Mucosa of rectum (tissue), 2 donors: ENCODE results near the gene KLHL33.

ENCODE experiments used
- H3K27ac ChIP-seq, 2 donors: one replicate each; pipeline ENCODE4 v1.7.0; 2013; ENCODE audit warnings: inconsistent platforms in 2 of 2, low read depth in 2 of 2, low read length in 2 of 2
- H3K27me3 ChIP-seq, 2 donors: one replicate each; pipeline ENCODE4 v1.7.0; 2013; ENCODE audit warnings: low read length in 2 of 2; ENCODE audit not compliant: control insufficient read depth in 2 of 2, insufficient read depth in 2 of 2
- H3K36me3 ChIP-seq, 2 donors: one replicate each; pipeline ENCODE4 v1.7.0; 2013; ENCODE audit warnings: low read length in 2 of 2; ENCODE audit not compliant: control insufficient read depth in 2 of 2, insufficient read depth in 2 of 2
- H3K4me1 ChIP-seq, 2 donors: one replicate each; pipeline ENCODE4 v1.7.0; 2013; ENCODE audit warnings: low read length in 2 of 2, mild to moderate bottlenecking in 1 of 2; ENCODE audit not compliant: control insufficient read depth in 2 of 2, insufficient read depth in 2 of 2
- H3K4me3 ChIP-seq, 2 donors: one replicate each; pipeline ENCODE4 v1.7.0; 2013; ENCODE audit warnings: low read length in 2 of 2
- H3K9ac ChIP-seq, 2 donors: one replicate each; pipeline ENCODE4 v1.7.0; 2013; ENCODE audit warnings: low read length in 2 of 2, low read depth in 1 of 2, mild to moderate bottlenecking in 1 of 2
- H3K9me3 ChIP-seq, 2 donors: one replicate each; pipeline ENCODE4 v1.7.0; 2013; ENCODE audit warnings: low read length in 2 of 2; ENCODE audit not compliant: control insufficient read depth in 2 of 2
- donor health status: healthy.
- donor health status: Normal muscosa, but diverticular disease.

KLHL33 gene

DNA sequence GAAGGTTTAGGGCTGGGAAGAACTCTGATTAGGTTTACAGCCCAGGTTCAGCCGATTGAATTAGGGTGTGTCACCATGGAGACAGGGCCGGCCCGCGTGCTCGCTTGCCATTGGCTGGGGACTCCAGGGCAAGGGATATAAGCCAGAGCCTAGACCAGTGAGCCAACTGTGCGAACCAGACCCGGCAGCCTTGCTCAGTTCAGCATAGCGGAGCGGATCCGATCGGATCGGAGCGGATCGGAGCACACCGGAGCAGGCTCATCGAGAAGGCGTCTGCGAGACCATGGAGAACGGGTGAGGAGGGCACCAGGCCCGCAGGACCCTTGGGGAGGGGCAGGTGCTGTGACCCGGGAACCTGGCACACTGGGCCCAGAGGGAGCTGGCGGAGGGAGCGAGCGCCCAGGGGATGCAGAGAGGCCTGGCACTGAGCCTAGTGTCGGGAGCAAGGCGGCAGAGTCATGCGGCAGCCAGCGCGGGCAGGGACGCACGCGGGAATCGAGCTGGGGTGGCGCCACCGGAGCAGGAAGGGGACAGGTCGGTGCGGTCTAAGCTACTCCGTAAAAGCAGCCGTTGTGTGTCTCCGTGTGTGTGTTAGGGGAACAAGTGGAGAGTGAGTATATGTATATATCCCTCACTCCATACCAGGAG, 33.4 kb upstream of the KLHL33 start, which contains the start of gene PNP:
Gene PNP (plus strand): TSS at position 165 of the 648 bp plus-strand sequence. CDS start 119 bp downstream, at position 284.
- Histone ChIP-seq H3K36me3 (peaks cover 18 to 20% of the 10 kb centered on the region in 2 donors), H3K9ac (peak within 1 kb of the TSS; percentile 91 to 94), H3K4me3 (peak within 1 kb of the TSS; percentile 95), H3K9me3 (no peaks in the 10 kb centered on the region), H3K27me3 (no peaks in the 10 kb centered on the region), H3K27ac (peak within 1 kb of the TSS; percentile 93 to 95), H3K4me1 (peaks cover 7 to 16% of the 10 kb centered on the region in 2 donors)

- peak overlapping the region; percentile 95 for H3K4me3 ChIP-seq
- peaks cover 7 to 16% of the 10 kb centered on the region in 2 donors for H3K4me1 ChIP-seq
- no peaks in the 10 kb centered on the region for H3K27me3 ChIP-seq
- H3K36me3 ChIP-seq, result peaks cover 12 to 15% of the 10 kb centered on the region in 2 donors
- H3K9ac ChIP-seq, result peak overlapping the region; percentile 29 to 91
- H3K27ac ChIP-seq, result peak overlapping the region; percentile 93 to 95
- H3K9me3 ChIP-seq, result no peaks in the 10 kb centered on the region
These were observed 32.8 kb upstream of the KLHL33 start for GRCh38 chr14:20468764-20469241.

- Histone ChIP-seq H3K4me1 (peaks cover 15 to 18% of the 10 kb centered on the region in 2 donors), H3K27ac (peak within 1 kb of the TSS; percentile 97 to 98), H3K9me3 (no peaks in the 10 kb centered on the region)
These were observed 25.5 kb upstream of the KLHL33 start, which contains the start of gene PIP4P1 for GRCh38 chr14:20461225-20462141. Gene PIP4P1, minus strand, starts transcription at chr14:20461434. Its CDS starts 109 bp downstream, at chr14:20461325.

GRCh38 chr14:20460458-20461224, 24.7 kb upstream of the KLHL33 start:
- Histone ChIP-seq H3K4me3 (peak overlapping the region; percentile 84 to 91), H3K36me3 (peaks cover 26 to 34% of the 10 kb centered on the region in 2 donors), H3K9ac (peak overlapping the region; percentile 76 to 94), H3K4me1 (peaks cover 22 to 26% of the 10 kb centered on the region in 2 donors), H3K9me3 (no peaks in the 10 kb centered on the region), H3K27me3 (no peaks in the 10 kb centered on the region), H3K27ac (peak overlapping the region; percentile 97 to 98)

More at GRCh38 chr14:20461225-20462141, 25.5 kb upstream of the KLHL33 start, which contains the start of gene PIP4P1:
- Histone ChIP-seq H3K9ac (peak within 1 kb of the TSS; percentile 76 to 94), H3K4me3 (peak within 1 kb of the TSS; percentile 84 to 91), H3K36me3 (peaks cover 26 to 34% of the 10 kb centered on the region in 2 donors), H3K27me3 (no peaks in the 10 kb centered on the region)

- no peak overlapping the region for H3K4me3 ChIP-seq
- H3K27ac ChIP-seq, result no peak overlapping the region
- H3K27me3 ChIP-seq, result no peaks in the 10 kb centered on the region
- peaks cover 26 to 34% of the 10 kb centered on the region in 2 donors for H3K36me3 ChIP-seq
- H3K9ac ChIP-seq, result no peak overlapping the region
- peaks cover 27 to 35% of the 10 kb centered on the region in 2 donors for H3K4me1 ChIP-seq
- no peaks in the 10 kb centered on the region for H3K9me3 ChIP-seq
These were observed 22.2 kb upstream of the KLHL33 start for GRCh38 chr14:20458031-20458789.

DNA sequence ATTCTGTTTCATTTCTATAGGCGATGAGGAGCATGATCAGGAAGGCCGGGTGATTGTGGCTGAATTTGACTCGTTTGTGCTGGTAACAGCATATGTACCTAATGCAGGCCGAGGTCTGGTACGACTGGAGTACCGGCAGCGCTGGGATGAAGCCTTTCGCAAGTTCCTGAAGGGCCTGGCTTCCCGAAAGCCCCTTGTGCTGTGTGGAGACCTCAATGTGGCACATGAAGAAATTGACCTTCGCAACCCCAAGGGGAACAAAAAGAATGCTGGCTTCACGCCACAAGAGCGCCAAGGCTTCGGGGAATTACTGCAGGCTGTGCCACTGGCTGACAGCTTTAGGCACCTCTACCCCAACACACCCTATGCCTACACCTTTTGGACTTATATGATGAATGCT, 21.0 kb upstream of the KLHL33 start:
- no peak overlapping the region for H3K4me3 ChIP-seq
- no peaks in the 10 kb centered on the region for H3K27me3 ChIP-seq
- no peak overlapping the region for H3K9ac ChIP-seq
- peaks cover 24 to 32% of the 10 kb centered on the region in 2 donors for H3K4me1 ChIP-seq
- H3K27ac ChIP-seq, result no peak overlapping the region
- peaks cover 30 to 40% of the 10 kb centered on the region in 2 donors for H3K36me3 ChIP-seq
- H3K9me3 ChIP-seq, result no peaks in the 10 kb centered on the region

- Histone ChIP-seq H3K9me3 (no peaks in the 10 kb centered on the region), H3K4me3 (peak overlapping the region; percentile 87 to 99), H3K27ac (peak overlapping the region; percentile 97 to 99), H3K9ac (peak overlapping the region; percentile 87 to 99), H3K27me3 (no peaks in the 10 kb centered on the region), H3K36me3 (peaks cover 34 to 47% of the 10 kb centered on the region in 2 donors), H3K4me1 (peaks cover 21 to 31% of the 10 kb centered on the region in 2 donors)
These were observed 19.7 kb upstream of the KLHL33 start for GRCh38 chr14:20455355-20456300.

- Histone ChIP-seq H3K4me1 (peaks cover 13 to 22% of the 10 kb centered on the region in 2 donors), H3K9ac (peak within 1 kb of the TSS; percentile 87 to 99), H3K4me3 (peak within 1 kb of the TSS; percentile 87 to 99), H3K27me3 (no peaks in the 10 kb centered on the region), H3K9me3 (no peaks in the 10 kb centered on the region), H3K27ac (peak within 1 kb of the TSS; percentile 97 to 99), H3K36me3 (peaks cover 39 to 49% of the 10 kb centered on the region in 2 donors)
These were observed 18.8 kb upstream of the KLHL33 start, which contains the start of the genes APEX1 and OSGEP for GRCh38 chr14:20454516-20455354. Gene APEX1, plus strand, starts transcription at chr14:20455226. Its CDS starts 420 bp downstream, at chr14:20455646. Gene OSGEP, minus strand, starts transcription at chr14:20454812. Its CDS starts 129 bp downstream, at chr14:20454683.
